Thyroid gland (tissue), 4 donors: ENCODE results near the gene NUMB.
"Not testable (repeated sequence)": the region's sequence is repeated elsewhere in the genome, so short reads cannot be mapped to it uniquely, and the experiment has no call there.

Experiments
- CTCF ChIP-seq, 6 experiments: fragments of 200-600 bp in 3 of 6; fragments of 450-650 bp in 3 of 6; sonication (generic) in 3 of 6; IDR thresholded peaks; one replicate each; pipeline ENCODE4 v1.5.1; 2016 to 2019; ENCODE audit warnings: antibody characterized with exemption in 6 of 6, mild to moderate bottlenecking in 2 of 6, inconsistent platforms in 1 of 6, moderate library complexity in 1 of 6
- POLR2A ChIP-seq, 2 donors: fragments of 450-650 bp; IDR thresholded peaks; one replicate each; pipeline ENCODE4 v1.6.1; 2017; ENCODE audit warnings: antibody characterized with exemption in 2 of 2, mild to moderate bottlenecking in 2 of 2, moderate library complexity in 1 of 2

GRCh38 chr14:73387860-73388259, 70.5 kb downstream of the NUMB start:
- not testable (repeated sequence) for TF ChIP-seq CTCF, POLR2A (IDR thresholded peaks at IDR 0.05)
